GM19238 (cell line): ENCODE data around the gene TUNAR.

Experiments
- DNase-seq: peaks from one replicate; pipeline ENCODE4 v3.0.0; 2011; ENCODE audit warnings: low spot score; ENCODE audit not compliant: insufficient read length

The TUNAR gene

GRCh38 chr14:95872777-95873176 lies 3.9 kb upstream of the TUNAR start:
- no peak for DNase-seq

- DNase-seq = no peak
Observed at GRCh38 chr14:95875831-95876760, 536 bp upstream of the TUNAR start.

GRCh38 chr14:95877633-95878032 lies 1.0 kb downstream of the TUNAR start:
- DNase-seq = no peak

- no peak for DNase-seq
Observed at GRCh38 chr14:95884377-95884776, 7.7 kb downstream of the TUNAR start.

DNA sequence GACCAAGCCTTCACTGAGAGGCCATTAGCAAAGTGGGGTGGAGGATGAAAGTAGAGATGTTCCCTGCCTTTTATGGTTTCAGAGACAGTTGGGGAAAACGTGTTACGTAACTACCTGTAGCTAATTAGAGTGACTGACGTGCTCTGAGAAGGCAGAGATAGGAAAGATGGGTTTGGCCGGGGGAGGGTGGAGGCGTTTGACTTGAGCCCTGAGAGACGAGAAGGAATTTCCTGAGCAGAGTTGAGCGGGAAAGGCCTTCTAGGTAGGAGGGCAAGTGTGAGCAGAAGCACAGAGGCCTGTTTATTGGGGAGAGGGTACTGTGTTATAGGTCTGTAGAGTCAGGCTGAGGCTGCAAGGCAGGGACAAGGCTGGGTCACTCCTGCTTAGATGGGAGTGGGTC lies 8.6 kb downstream of the TUNAR start:
- no peak for DNase-seq

- DNase-seq = no peak
Observed at GRCh38 chr14:95885866-95886265, 9.2 kb downstream of the TUNAR start.

DNA sequence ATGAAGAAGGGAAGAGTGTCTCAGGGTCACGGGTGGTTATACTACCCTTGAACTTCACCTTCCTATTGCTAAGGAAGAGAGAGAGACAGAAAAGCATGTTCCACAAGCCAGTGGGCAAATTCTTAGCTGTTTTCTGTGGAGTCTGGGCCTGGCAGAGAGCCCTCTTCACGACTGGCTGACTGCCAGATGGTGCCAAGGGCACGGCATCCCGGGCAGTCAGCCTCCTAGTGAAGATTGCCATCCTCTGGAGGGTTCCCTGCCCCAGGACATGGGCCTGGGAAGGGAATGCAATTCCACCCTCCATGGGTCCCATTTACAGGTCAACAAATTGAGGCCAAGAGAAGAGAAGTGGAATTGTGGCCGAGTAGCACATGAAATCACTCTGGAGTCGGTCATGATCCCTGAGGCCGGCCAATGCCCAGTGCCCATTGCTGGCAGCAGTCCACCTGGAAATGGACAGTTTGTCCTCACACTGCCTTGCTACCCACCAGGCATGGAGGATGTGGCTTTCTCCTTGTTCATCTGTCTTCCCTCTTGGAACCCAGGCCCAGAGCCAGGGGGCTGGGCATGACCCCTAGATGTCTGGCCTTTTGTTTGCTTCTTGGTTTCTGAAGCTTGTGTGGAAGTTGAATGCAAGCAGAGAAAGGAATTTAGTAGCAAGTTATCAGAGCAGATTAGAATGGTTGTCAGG lies 9.9 kb downstream of the TUNAR start:
- no peak for DNase-seq

DNA sequence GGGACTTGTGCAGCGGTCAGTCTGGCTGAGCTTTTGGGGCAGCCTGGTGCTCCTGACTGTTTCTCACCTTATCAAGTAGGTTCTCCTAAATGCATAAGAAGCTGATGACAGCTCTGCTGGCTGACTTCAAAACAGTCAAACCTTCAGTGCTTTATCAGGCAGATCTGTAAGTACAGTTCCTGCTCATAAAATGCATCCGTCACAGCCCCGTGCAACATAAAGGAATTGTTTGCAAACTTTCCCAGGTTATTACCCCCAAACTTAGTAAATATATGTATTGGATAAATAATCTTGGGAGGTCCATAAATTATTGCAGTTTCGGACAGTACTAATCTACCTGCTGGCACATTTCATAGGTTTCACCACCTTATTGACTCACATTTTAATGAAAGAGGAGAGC lies 10.7 kb downstream of the TUNAR start:
- no peak for DNase-seq

- no peak for DNase-seq
Observed at GRCh38 chr14:95889236-95889979, 12.8 kb downstream of the TUNAR start.

DNA sequence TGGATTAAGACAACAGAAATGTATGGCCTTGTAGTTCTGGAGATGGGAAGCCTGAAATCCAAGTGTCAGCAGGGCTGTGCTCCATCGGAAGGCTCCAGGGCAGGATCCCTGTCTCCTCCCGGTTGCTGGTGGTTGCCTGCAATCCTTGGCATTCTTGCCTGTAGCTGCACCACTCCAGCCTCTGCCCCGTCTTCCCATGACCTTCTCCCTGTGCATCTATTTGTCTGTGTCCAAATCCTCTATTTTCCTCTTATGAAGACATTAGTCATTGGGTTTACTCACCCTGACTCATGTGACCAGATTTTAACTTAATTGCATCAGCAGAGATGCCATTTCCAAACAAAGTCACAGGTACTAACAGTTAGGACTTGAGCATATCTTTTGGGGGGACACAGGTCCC lies 15.1 kb downstream of the TUNAR start:
- no peak for DNase-seq

- DNase-seq = no peak
Observed at GRCh38 chr14:95892142-95892541, 15.5 kb downstream of the TUNAR start.

DNA sequence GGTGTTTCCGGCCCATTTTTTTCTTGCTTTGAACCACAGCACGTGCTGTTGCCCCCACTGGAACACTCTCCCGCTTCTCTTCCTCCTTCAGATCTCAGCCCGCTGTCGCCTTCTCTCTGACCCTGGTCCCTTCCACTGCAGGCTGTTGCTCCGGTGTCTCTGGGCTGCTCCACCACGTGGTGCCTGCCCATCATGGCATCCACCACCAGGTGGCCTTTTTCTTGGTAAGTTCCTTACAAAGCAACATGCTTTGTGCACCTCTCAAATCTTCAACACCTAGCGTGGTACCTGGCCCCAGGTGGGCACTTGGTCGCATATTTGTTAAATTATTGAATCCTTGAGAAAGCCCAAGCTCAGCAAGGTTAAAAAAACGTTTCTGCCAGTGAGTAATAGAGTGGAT lies 19.1 kb downstream of the TUNAR start:
- DNase-seq = peak; percentile 31

GRCh38 chr14:95896498-95897135 lies 20.0 kb downstream of the TUNAR start:
- DNase-seq = no peak

- no peak for DNase-seq
Observed at GRCh38 chr14:95897280-95897679, 20.6 kb downstream of the TUNAR start.

DNA sequence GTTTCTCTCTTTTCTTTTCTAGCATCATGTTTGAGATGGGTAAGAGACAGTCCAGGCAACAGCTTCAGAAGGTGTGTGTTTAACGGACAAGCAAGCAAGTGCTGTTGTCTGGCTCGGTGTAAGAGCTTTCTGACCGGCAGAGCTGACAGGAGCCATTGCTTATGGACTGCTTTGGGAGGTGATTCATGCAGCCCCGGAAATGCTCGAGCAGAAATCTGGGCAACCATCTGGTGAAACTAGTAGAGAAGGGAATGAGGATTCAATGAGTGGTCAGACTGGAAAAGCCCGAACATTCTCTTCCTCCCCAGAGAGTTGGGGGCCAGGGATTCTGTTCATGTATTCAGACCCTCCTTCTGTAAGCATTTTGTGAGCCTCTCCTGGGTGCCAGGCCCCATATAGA lies 24.4 kb downstream of the TUNAR start:
- DNase-seq = no peak

DNA sequence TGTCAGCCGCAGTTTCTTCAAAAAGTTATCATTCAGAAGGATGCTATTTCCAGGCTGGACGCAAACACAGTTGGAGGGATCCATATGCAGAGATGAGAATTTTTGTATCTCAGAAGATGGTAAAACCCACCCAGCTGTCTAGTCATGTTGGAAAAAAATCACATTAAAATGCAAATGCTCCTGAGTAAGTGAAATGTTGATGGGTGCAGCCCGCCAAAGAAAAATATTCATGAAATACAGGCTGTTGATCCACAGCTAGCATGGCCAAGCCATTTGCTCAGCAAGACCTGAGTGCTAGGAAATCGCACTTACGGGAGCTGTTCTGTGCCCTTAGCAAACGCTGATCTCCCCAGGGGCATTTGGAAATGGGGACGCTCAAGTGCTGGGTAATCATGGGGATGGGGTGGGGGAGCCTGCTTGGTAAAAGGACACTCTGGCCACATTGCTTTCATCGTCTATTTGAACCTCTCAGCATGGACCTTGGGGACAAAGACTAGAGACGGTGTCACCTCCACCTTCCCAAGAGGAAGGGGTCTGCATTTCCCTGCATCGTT lies 25.7 kb downstream of the TUNAR start:
- no peak for DNase-seq

- no peak for DNase-seq
Observed at GRCh38 chr14:95903165-95903564, 26.5 kb downstream of the TUNAR start.

DNA sequence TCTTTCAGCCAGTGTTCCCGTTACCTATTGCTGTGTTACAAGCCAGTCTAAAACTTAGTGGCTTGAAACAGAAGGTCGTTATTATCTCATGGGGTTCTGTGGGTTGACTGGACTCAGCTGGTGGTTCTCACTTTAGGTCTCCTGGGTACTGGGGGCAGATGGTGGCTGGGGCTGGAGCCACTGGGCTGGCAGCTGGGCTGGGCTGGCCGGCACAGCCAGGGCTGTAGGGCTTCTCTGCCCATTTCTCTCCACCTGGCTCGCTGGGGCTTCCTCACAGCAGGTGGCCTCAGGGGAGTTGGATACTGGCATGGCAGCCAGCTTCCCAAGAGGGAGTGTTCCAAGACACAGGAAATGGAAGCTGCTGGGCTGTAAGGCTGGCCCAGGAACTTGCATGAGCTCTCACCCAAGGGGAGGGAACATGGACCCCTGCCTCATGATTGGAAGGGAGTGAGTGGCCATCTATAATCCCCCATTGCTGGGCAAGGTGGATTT lies 27.0 kb downstream of the TUNAR start:
- DNase-seq = no peak

GRCh38 chr14:95906591-95906990 lies 30.0 kb downstream of the TUNAR start:
- DNase-seq = no peak

DNA sequence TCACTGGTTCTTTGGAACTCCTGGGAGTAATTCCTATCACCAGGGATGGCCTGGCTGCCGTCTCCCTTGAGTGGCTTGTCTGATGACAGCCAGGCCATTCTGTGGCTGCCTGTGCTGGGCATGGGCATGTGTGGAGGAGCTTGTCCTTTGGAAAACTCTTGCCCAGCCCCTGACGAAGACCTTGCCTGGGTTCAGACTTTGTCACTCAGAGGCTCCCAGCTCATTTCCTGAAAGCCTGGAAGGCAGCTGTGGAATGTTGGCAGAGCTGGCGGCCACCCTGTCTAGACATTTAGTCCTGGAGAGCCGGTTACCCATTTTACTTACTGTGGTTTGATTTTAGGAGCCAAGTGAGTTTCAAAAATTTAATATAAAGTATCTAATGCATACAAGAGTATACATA lies 34.0 kb downstream of the TUNAR start:
- no peak for DNase-seq

DNA sequence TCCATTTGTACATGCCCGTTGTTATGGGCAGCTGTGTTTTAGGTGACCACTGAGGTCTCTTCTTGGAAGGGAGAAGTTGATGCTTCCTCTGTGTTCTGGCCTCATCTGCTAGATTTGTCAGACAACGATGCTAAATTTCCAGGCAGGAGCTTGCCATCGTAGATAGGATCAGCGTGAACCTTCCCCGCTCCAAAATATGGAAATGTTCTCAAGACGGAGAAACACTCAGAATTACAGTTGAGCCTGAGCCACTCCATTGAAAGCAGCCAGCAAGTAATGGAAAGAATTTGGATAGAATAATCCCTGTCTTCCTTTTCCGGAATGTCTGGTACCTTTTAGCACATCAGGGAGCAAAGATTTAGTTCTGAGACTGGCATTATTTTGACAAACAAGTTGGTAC lies 34.8 kb downstream of the TUNAR start:
- DNase-seq = no peak
